Activated CD4-positive, alpha-beta T cell treated with anti-CD3 and anti-CD28 coated beads for 4 hours (primary cell): Measurements from ENCODE around the gene SSR3.
A peak's percentile ranks its signal among the peaks of the same experiment; 100 is the strongest.

Experiments used
- DNase-seq, 2 donors: peaks; one replicate each; pipeline ENCODE4 v3.0.0-alpha.2; 2020

The SSR3 gene

GRCh38 chr3:156535162-156535627 is 19.7 kb downstream of the SSR3 start:
- no peak for DNase-seq

GRCh38 chr3:156533205-156533604 is 21.7 kb downstream of the SSR3 start:
- no peak for DNase-seq

- no peak for DNase-seq
Measured at GRCh38 chr3:156532730-156533129, 22.2 kb downstream of the SSR3 start.

GRCh38 chr3:156530980-156531379 is 23.9 kb downstream of the SSR3 start:
- no peak for DNase-seq

- DNase-seq, result no peak
Measured at GRCh38 chr3:156527060-156527459, 27.9 kb downstream of the SSR3 start.

GRCh38 chr3:156525808-156526207 is 29.1 kb downstream of the SSR3 start:
- no peak for DNase-seq

- DNase-seq, result no peak
Measured at GRCh38 chr3:156522673-156523072, 32.2 kb downstream of the SSR3 start.

GRCh38 chr3:156519758-156520162 is 35.2 kb downstream of the SSR3 start:
- no peak for DNase-seq

GRCh38 chr3:156518726-156519125 is 36.2 kb downstream of the SSR3 start:
- DNase-seq, result no peak

- no peak for DNase-seq
Measured at GRCh38 chr3:156516961-156517360, 38.0 kb downstream of the SSR3 start.

GRCh38 chr3:156516284-156516683 is 38.6 kb downstream of the SSR3 start:
- DNase-seq, result no peak

- DNase-seq, result no peak
Measured at GRCh38 chr3:156513619-156514018, 41.3 kb downstream of the SSR3 start.

GRCh38 chr3:156511987-156512677 is 42.8 kb downstream of the SSR3 start:
- DNase-seq, result no peak

GRCh38 chr3:156509189-156510174 is 45.4 kb downstream of the SSR3 start:
- peak in 1 of 2 donors; percentile 12 for DNase-seq

GRCh38 chr3:156507285-156507684 is 47.6 kb downstream of the SSR3 start:
- no peak for DNase-seq

GRCh38 chr3:156498307-156498706 is 56.6 kb downstream of the SSR3 start:
- DNase-seq, result no peak

- no peak for DNase-seq
Measured at GRCh38 chr3:156497326-156497725, 57.6 kb downstream of the SSR3 start.

- no peak for DNase-seq
Measured at GRCh38 chr3:156495816-156496215, 59.1 kb downstream of the SSR3 start.

- no peak for DNase-seq
Measured at GRCh38 chr3:156493887-156494286, 61.0 kb downstream of the SSR3 start.

- no peak for DNase-seq
Measured at GRCh38 chr3:156492801-156493261, 62.1 kb downstream of the SSR3 start.

GRCh38 chr3:156491192-156491591 is 63.7 kb downstream of the SSR3 start:
- DNase-seq, result no peak
